ENCODE data around the gene GALM. TPM values are rescaled to one million over a fixed set of nuclear protein-coding genes. Genes with fewer than 3 reads are reported as not detected.

GALM gene
- total RNA-seq, 1 experiment from 2014 or later, result 20.5 TPM

GRCh38 chr2:38700113-38700785, 34.3 kb downstream of the GALM start:
- Histone ChIP-seq H3K4me1 (ENCODE audit: control insufficient read depth, insufficient read depth, low read length) (peaks cover 36% of the 10 kb centered on the region), H3K4me3 (ENCODE audit: low read depth in 2 of 2, low read length in 2 of 2) (no peak overlapping the region), H3K27ac (ENCODE audit: low read length) (peak overlapping the region; percentile 37; the same call in 1 of the 2 replicates), H3K36me3 (ENCODE audit: control insufficient read depth, insufficient read depth, low read length) (no peaks in the 10 kb centered on the region), H3K27me3 (ENCODE audit: control insufficient read depth, insufficient read depth, low read length) (no peaks in the 10 kb centered on the region), H3K9me3 (ENCODE audit: control insufficient read depth, insufficient read depth, low read depth, low read length) (no peaks in the 10 kb centered on the region)
- CTCF ChIA-PET, result no interaction called here
- TF ChIP-seq CTCF (IDR thresholded peaks at IDR 0.05), result no peak
- DNase-seq (ENCODE audit: low read depth, low spot score) (no peak), ATAC-seq (no peak)
- intact Hi-C loops (cut with micrococcal nuclease; ENCODE audit: unreplicated experiment) (no loop called here), in situ Hi-C loops (cut with HindIII; ENCODE audit: low pct_unique_long_range_greater_than_20kb, low sequenced_read_pairs) (no loop called here)
- BruUV-seq (replicated peaks), result no TSS peak
- POLR2A ChIA-PET, result no interaction called here

GRCh38 chr2:38700881-38701458, 35.1 kb downstream of the GALM start:
- BruUV-seq (replicated peaks), result no TSS peak
- POLR2A ChIA-PET, result no interaction called here

More at GRCh38 chr2:38700881-38701458, 35.1 kb downstream of the GALM start:
- H3K4me1 ChIP-seq (ENCODE audit: control insufficient read depth, insufficient read depth, low read length), result peaks cover 37% of the 10 kb centered on the region
- H3K9me3 ChIP-seq (ENCODE audit: control insufficient read depth, insufficient read depth, low read depth, low read length), result no peaks in the 10 kb centered on the region
- H3K36me3 ChIP-seq (ENCODE audit: control insufficient read depth, insufficient read depth, low read length), result no peaks in the 10 kb centered on the region
- CTCF ChIA-PET, result no interaction called here
- peak overlapping the region; percentile 37; the same call in 1 of the 2 replicates for H3K27ac ChIP-seq (ENCODE audit: low read length)
- TF ChIP-seq SIN3A (IDR thresholded peaks at IDR 0.05; ENCODE audit: borderline replicate concordance, insufficient read depth, low read depth, low read length) (no peak), CTCF (IDR thresholded peaks at IDR 0.05) (no peak), POLR2AphosphoS5 (IDR thresholded peaks at IDR 0.05; ENCODE audit: low read depth, low read length) (no peak), REST (IDR thresholded peaks at IDR 0.05; ENCODE audit: insufficient read depth in 1 of 2, low read depth in 2 of 2, low read length in 1 of 2) (no peak), TCF7L2 (IDR thresholded peaks at IDR 0.05; ENCODE audit: low read depth, low read length) (no peak)
- in situ Hi-C loops (cut with HindIII; ENCODE audit: low pct_unique_long_range_greater_than_20kb, low sequenced_read_pairs), result no loop called here
- H3K4me3 ChIP-seq (ENCODE audit: low read depth in 2 of 2, low read length in 2 of 2), result no peak overlapping the region
- H3K27me3 ChIP-seq (ENCODE audit: control insufficient read depth, insufficient read depth, low read length), result no peaks in the 10 kb centered on the region
- ATAC-seq, result peak; percentile 43; the same call in 1 of the 2 replicates
- intact Hi-C loops (cut with micrococcal nuclease; ENCODE audit: unreplicated experiment), result no loop called here
- no peak for DNase-seq (ENCODE audit: low read depth, low spot score)
